Testis (tissue), 2 donors: ENCODE measurements around the gene ADSS2.

Experiments
- POLR2A ChIP-seq: fragments of 450-650 bp; IDR thresholded peaks from one replicate; pipeline ENCODE4 v1.6.1; 2017; ENCODE audit warnings: antibody characterized with exemption, mild to moderate bottlenecking, moderate library complexity
- TF ChIP-seq, protein P1 (sequence below), 3 experiments: fragments of 450-650 bp in 2 of 3; fragments of 200-600 bp in 1 of 3; sonication (generic) in 1 of 3; IDR thresholded peaks; one replicate each; pipeline ENCODE4 v1.5.1; 2016 to 2019; ENCODE audit warnings: antibody characterized with exemption in 3 of 3, mild to moderate bottlenecking in 2 of 3, moderate library complexity in 1 of 3

DNA sequence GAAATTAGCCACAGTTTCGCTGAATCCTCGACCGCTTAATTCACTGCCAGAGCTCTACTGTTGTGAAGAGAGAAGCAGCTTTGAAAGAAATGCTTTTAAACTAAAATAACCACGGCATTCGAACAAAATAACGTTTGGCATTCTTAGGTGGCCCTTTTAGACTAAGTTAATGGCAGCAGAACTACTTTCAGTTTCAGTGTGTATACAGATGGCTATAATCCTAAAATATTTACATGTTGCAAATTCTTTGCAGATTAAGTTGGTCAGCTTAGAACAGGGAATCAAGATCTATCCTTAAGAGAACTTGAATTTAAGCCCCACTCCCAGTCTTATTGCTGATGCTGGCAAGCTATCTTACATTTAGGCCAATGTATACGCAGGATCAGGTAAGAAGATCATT, 62.7 kb downstream of the ADSS2 start:
- TF ChIP-seq, protein P1, sequence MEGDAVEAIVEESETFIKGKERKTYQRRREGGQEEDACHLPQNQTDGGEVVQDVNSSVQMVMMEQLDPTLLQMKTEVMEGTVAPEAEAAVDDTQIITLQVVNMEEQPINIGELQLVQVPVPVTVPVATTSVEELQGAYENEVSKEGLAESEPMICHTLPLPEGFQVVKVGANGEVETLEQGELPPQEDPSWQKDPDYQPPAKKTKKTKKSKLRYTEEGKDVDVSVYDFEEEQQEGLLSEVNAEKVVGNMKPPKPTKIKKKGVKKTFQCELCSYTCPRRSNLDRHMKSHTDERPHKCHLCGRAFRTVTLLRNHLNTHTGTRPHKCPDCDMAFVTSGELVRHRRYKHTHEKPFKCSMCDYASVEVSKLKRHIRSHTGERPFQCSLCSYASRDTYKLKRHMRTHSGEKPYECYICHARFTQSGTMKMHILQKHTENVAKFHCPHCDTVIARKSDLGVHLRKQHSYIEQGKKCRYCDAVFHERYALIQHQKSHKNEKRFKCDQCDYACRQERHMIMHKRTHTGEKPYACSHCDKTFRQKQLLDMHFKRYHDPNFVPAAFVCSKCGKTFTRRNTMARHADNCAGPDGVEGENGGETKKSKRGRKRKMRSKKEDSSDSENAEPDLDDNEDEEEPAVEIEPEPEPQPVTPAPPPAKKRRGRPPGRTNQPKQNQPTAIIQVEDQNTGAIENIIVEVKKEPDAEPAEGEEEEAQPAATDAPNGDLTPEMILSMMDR (IDR thresholded peaks at IDR 0.05), result no peak
- TF ChIP-seq POLR2A, result no peak
